ENCODE measurements around the gene EVC.

EVC gene

GRCh38 chr4:5797866-5798265 is 86.9 kb downstream of the EVC start:
- no peak for TF ChIP-seq CTCF (IDR thresholded peaks at IDR 0.05; ENCODE audit: insufficient read depth, low read depth, low read length, missing control alignments)
- no peak overlapping the region for H3K4me3 ChIP-seq (ENCODE audit: low read depth, low read length)
- DNase-seq (ENCODE audit: low read depth), result no peak

- no peak for DNase-seq (ENCODE audit: low read depth)
- H3K4me3 ChIP-seq (ENCODE audit: low read depth, low read length), result no peak overlapping the region
- no peak for TF ChIP-seq CTCF (IDR thresholded peaks at IDR 0.05; ENCODE audit: insufficient read depth, low read depth, low read length, missing control alignments)
Observed at GRCh38 chr4:5798462-5798861, 87.5 kb downstream of the EVC start.

GRCh38 chr4:5798946-5799345 is 87.9 kb downstream of the EVC start:
- no peak for DNase-seq (ENCODE audit: low read depth)
- no peak for TF ChIP-seq CTCF (IDR thresholded peaks at IDR 0.05; ENCODE audit: insufficient read depth, low read depth, low read length, missing control alignments)
- no peak overlapping the region for H3K4me3 ChIP-seq (ENCODE audit: low read depth, low read length)

- no peak overlapping the region for H3K4me3 ChIP-seq (ENCODE audit: low read depth, low read length)
- no peak for TF ChIP-seq CTCF (IDR thresholded peaks at IDR 0.05; ENCODE audit: insufficient read depth, low read depth, low read length, missing control alignments)
- DNase-seq (ENCODE audit: low read depth), result no peak
Observed at GRCh38 chr4:5799406-5799805, 88.4 kb downstream of the EVC start.

- DNase-seq (ENCODE audit: low read depth), result no peak
- H3K4me3 ChIP-seq (ENCODE audit: low read depth, low read length), result no peak overlapping the region
- TF ChIP-seq CTCF (IDR thresholded peaks at IDR 0.05; ENCODE audit: insufficient read depth, low read depth, low read length, missing control alignments), result no peak
Observed at GRCh38 chr4:5800496-5800895, 89.5 kb downstream of the EVC start.

- H3K4me3 ChIP-seq (ENCODE audit: low read depth, low read length), result no peak overlapping the region
- DNase-seq (ENCODE audit: low read depth), result no peak
- TF ChIP-seq CTCF (IDR thresholded peaks at IDR 0.05; ENCODE audit: insufficient read depth, low read depth, low read length, missing control alignments), result no peak
Observed at GRCh38 chr4:5801696-5802095, 90.7 kb downstream of the EVC start.

GRCh38 chr4:5802565-5802964 is 91.6 kb downstream of the EVC start:
- no peak for TF ChIP-seq CTCF (IDR thresholded peaks at IDR 0.05; ENCODE audit: insufficient read depth, low read depth, low read length, missing control alignments)
- no peak for DNase-seq (ENCODE audit: low read depth)
- H3K4me3 ChIP-seq (ENCODE audit: low read depth, low read length), result no peak overlapping the region

Measured in GM12865 (cell line).